ENCODE data around the gene LPAR2. TPM values are rescaled to one million over a fixed set of nuclear protein-coding genes. Genes with fewer than 3 reads are reported as not detected.

The LPAR2 gene
- total RNA-seq, 1 donor from 2014 or later, result 56.5 TPM

- Mint-ChIP-seq H3K27ac (no peak overlapping the region), H3K4me3 (no peak overlapping the region), H3K4me1 (ENCODE audit: unreplicated experiment) (peaks cover 8% of the 10 kb centered on the region), H3K27me3 (no peaks in the 10 kb centered on the region), H3K36me3 (no peaks in the 10 kb centered on the region), H3K9me3 (no peaks in the 10 kb centered on the region)
- no peak for TF ChIP-seq CTCF (conservative IDR thresholded peaks at IDR 0.05)
- DNase-seq (ENCODE audit: extremely low spot score, unreplicated experiment), result no peak
Observed at GRCh38 chr19:19645233-19645870, 17.3 kb upstream of the LPAR2 start.

GRCh38 chr19:19644054-19644388 is 16.0 kb upstream of the LPAR2 start:
- no peaks in the 10 kb centered on the region for H3K27me3 Mint-ChIP-seq
- DNase-seq (ENCODE audit: extremely low spot score, unreplicated experiment), result no peak
- peak; percentile 49 for TF ChIP-seq CTCF (conservative IDR thresholded peaks at IDR 0.05)
- H3K4me3 Mint-ChIP-seq, result peak overlapping the region; percentile 97
- no peaks in the 10 kb centered on the region for H3K36me3 Mint-ChIP-seq
- H3K4me1 Mint-ChIP-seq (ENCODE audit: unreplicated experiment), result peaks cover 8% of the 10 kb centered on the region
- H3K9me3 Mint-ChIP-seq, result no peaks in the 10 kb centered on the region
- peak overlapping the region; percentile 74 for H3K27ac Mint-ChIP-seq

- Mint-ChIP-seq H3K36me3 (no peaks in the 10 kb centered on the region), H3K4me1 (ENCODE audit: unreplicated experiment) (peaks cover 8% of the 10 kb centered on the region), H3K27ac (peak within 1 kb of the TSS; percentile 86), H3K27me3 (no peaks in the 10 kb centered on the region), H3K9me3 (no peaks in the 10 kb centered on the region), H3K4me3 (peak within 1 kb of the TSS; percentile 97)
- peak; percentile 83 for DNase-seq (ENCODE audit: extremely low spot score, unreplicated experiment)
- peak; percentile 97 for TF ChIP-seq CTCF (conservative IDR thresholded peaks at IDR 0.05)
Observed at GRCh38 chr19:19643158-19644053, 15.4 kb upstream of the LPAR2 start, which contains the start of gene GMIP. Gene GMIP, minus strand, starts transcription at chr19:19643657. Its CDS starts 128 bp downstream, at chr19:19643529.

- H3K9me3 Mint-ChIP-seq, result no peaks in the 10 kb centered on the region
- H3K4me3 Mint-ChIP-seq, result peak overlapping the region; percentile 97
- H3K36me3 Mint-ChIP-seq, result no peaks in the 10 kb centered on the region
- TF ChIP-seq CTCF (conservative IDR thresholded peaks at IDR 0.05), result no peak
- H3K4me1 Mint-ChIP-seq (ENCODE audit: unreplicated experiment), result peaks cover 8% of the 10 kb centered on the region
- no peak for DNase-seq (ENCODE audit: extremely low spot score, unreplicated experiment)
- H3K27me3 Mint-ChIP-seq, result no peaks in the 10 kb centered on the region
- H3K27ac Mint-ChIP-seq, result peak overlapping the region; percentile 86
Observed at GRCh38 chr19:19642506-19643157, 14.6 kb upstream of the LPAR2 start.

GRCh38 chr19:19637523-19638251 is 9.7 kb upstream of the LPAR2 start:
- peaks cover 10% of the 10 kb centered on the region for H3K36me3 Mint-ChIP-seq
- H3K27me3 Mint-ChIP-seq, result no peaks in the 10 kb centered on the region
- H3K4me1 Mint-ChIP-seq (ENCODE audit: unreplicated experiment), result peaks cover 4% of the 10 kb centered on the region
- TF ChIP-seq CTCF (conservative IDR thresholded peaks at IDR 0.05), result no peak
- no peak overlapping the region for H3K27ac Mint-ChIP-seq
- no peaks in the 10 kb centered on the region for H3K9me3 Mint-ChIP-seq
- no peak for DNase-seq (ENCODE audit: extremely low spot score, unreplicated experiment)
- H3K4me3 Mint-ChIP-seq, result no peak overlapping the region
